HG03460 (cell line): Measurements from ENCODE around the gene MALRD1.

ENCODE experiments used
- ATAC-seq: cut with Tn5 transposase; IDR thresholded peaks from one replicate; pipeline ENCODE4 v1.9.1; 2021; ENCODE audit not compliant: unreplicated experiment

MALRD1 gene

GRCh38 chr10:19212590-19212989 lies 164.0 kb downstream of the MALRD1 start:
- no peak for ATAC-seq

- ATAC-seq = no peak
These were observed 172.6 kb downstream of the MALRD1 start for GRCh38 chr10:19221216-19221615.

- ATAC-seq = no peak
These were observed 177.4 kb downstream of the MALRD1 start for GRCh38 chr10:19226025-19226424.

GRCh38 chr10:19231034-19231433 lies 182.4 kb downstream of the MALRD1 start:
- no peak for ATAC-seq

- no peak for ATAC-seq
These were observed 197.5 kb downstream of the MALRD1 start for GRCh38 chr10:19245889-19246752.

- no peak for ATAC-seq
These were observed 199.2 kb downstream of the MALRD1 start for GRCh38 chr10:19247843-19248242.

- no peak for ATAC-seq
These were observed 201.9 kb downstream of the MALRD1 start for GRCh38 chr10:19250546-19250945.

- no peak for ATAC-seq
These were observed 203.9 kb downstream of the MALRD1 start for GRCh38 chr10:19252531-19252930.

- ATAC-seq = no peak
These were observed 207.7 kb downstream of the MALRD1 start for GRCh38 chr10:19256331-19256730.

GRCh38 chr10:19263262-19263661 lies 214.7 kb downstream of the MALRD1 start:
- no peak for ATAC-seq

GRCh38 chr10:19283285-19283684 lies 234.7 kb downstream of the MALRD1 start:
- no peak for ATAC-seq

- ATAC-seq = no peak
These were observed 235.2 kb downstream of the MALRD1 start for GRCh38 chr10:19283786-19284185.

GRCh38 chr10:19290770-19291169 lies 242.2 kb downstream of the MALRD1 start:
- no peak for ATAC-seq

GRCh38 chr10:19294233-19294632 lies 245.6 kb downstream of the MALRD1 start:
- no peak for ATAC-seq

GRCh38 chr10:19299645-19300044 lies 251.0 kb downstream of the MALRD1 start:
- ATAC-seq = no peak

GRCh38 chr10:19302117-19302516 lies 253.5 kb downstream of the MALRD1 start:
- no peak for ATAC-seq

GRCh38 chr10:19310066-19310465 lies 261.5 kb downstream of the MALRD1 start:
- ATAC-seq = no peak

- no peak for ATAC-seq
These were observed 267.7 kb downstream of the MALRD1 start for GRCh38 chr10:19316204-19316870.

- ATAC-seq = no peak
These were observed 269.4 kb downstream of the MALRD1 start for GRCh38 chr10:19317952-19318351.

- no peak for ATAC-seq
These were observed 277.0 kb downstream of the MALRD1 start for GRCh38 chr10:19325581-19325980.

- ATAC-seq = no peak
These were observed 280.0 kb downstream of the MALRD1 start for GRCh38 chr10:19328582-19328981.

- no peak for ATAC-seq
These were observed 280.9 kb downstream of the MALRD1 start for GRCh38 chr10:19329475-19329874.
